ENCODE results near the gene LIPG. TPM values are rescaled to one million over a fixed set of nuclear protein-coding genes. Genes with fewer than 3 reads are reported as not detected.

LIPG gene
- total RNA-seq, 1 experiment from 2014 or later, result 6.8 TPM

- TF ChIP-seq FOXP4 (CRISPR knock-in tag; IDR thresholded peaks at IDR 0.05), result no peak
- TF ChIP-seq E2F5 (CRISPR knock-in tag; IDR thresholded peaks at IDR 0.05), result no peak
- TF ChIP-seq NR2C2 (CRISPR knock-in tag; IDR thresholded peaks at IDR 0.05), result no peak
- TF ChIP-seq OVOL2 (CRISPR knock-in tag; IDR thresholded peaks at IDR 0.05; ENCODE audit: borderline replicate concordance), result no peak
- no peak for TF ChIP-seq ZNF138 (CRISPR knock-in tag; conservative IDR thresholded peaks at IDR 0.05)
- TF ChIP-seq ATF3 (CRISPR knock-in tag; conservative IDR thresholded peaks at IDR 0.05), result no peak
- TF ChIP-seq ZNF121 (CRISPR knock-in tag; IDR thresholded peaks at IDR 0.05), result no peak
- no peak for TF ChIP-seq PRDM15 (CRISPR knock-in tag; IDR thresholded peaks at IDR 0.05)
- TF ChIP-seq ZSCAN18 (CRISPR knock-in tag; IDR thresholded peaks at IDR 0.05), result no peak
Measured at GRCh38 chr18:49612515-49613033, 50.7 kb downstream of the LIPG start (continued).

- Mint-ChIP-seq H3K27me3 (ENCODE audit: low read depth) (peaks cover 7% of the 10 kb centered on the region), H3K4me3 (peak overlapping the region; percentile 36), H3K4me1 (peaks cover 54% of the 10 kb centered on the region), H3K36me3 (no peaks in the 10 kb centered on the region), H3K27ac (peak overlapping the region; percentile 75), H3K9me3 (no peaks in the 10 kb centered on the region)
- CTCF ChIA-PET, result interaction anchor here (1.0 to 1.9 kb wide), 10 partner anchors 9 to 246 kb away, joined by 3 to 9 read pairs (median 4); no protein-coding TSS in a partner anchor
- peak; percentile 71 for ATAC-seq
- peak; percentile 84 for DNase-seq (ENCODE audit: low spot score)
- POLR2A ChIA-PET, result interaction anchor here (1.2 to 1.3 kb wide), 2 partner anchors 50 to 113 kb away, joined by 5 read pairs; no protein-coding TSS in a partner anchor
- 0 out of 2 replicates have a peak, but pooled peaks have one; percentile 61 for TF ChIP-seq ARID4B (CRISPR knock-in tag; IDR thresholded peaks at IDR 0.05; ENCODE audit: borderline replicate concordance)
- TF ChIP-seq PRRX2 (CRISPR knock-in tag; IDR thresholded peaks at IDR 0.05), result peak; percentile 80; the same call in 1 of the 2 replicates
- no peak for TF ChIP-seq ELF4 (CRISPR knock-in tag; IDR thresholded peaks at IDR 0.05; ENCODE audit: low read depth)
- TF ChIP-seq ATF3 (CRISPR knock-in tag; conservative IDR thresholded peaks at IDR 0.05), result no peak
- no peak; the same call in 1 of the 2 replicates for TF ChIP-seq ZNF532 (CRISPR knock-in tag; IDR thresholded peaks at IDR 0.05; ENCODE audit: borderline replicate concordance)
- no peak for TF ChIP-seq FOXP1 (CRISPR knock-in tag; IDR thresholded peaks at IDR 0.05; ENCODE audit: borderline replicate concordance)
Measured at GRCh38 chr18:49613141-49613640, 51.3 kb downstream of the LIPG start.
